Astrocyte of the spinal cord (primary cell): ENCODE data around the gene STPG1.
A peak's percentile ranks its signal among the peaks of the same experiment; 100 is the strongest.

Experiments
- DNase-seq: peaks from one replicate; pipeline ENCODE4 v3.0.0; 2011; ENCODE audit warnings: low read depth, low spot score
- H3K4me3 ChIP-seq: 2 replicates; pipeline ENCODE4 v1.5.1; 2011; ENCODE audit warnings: low read depth, mild to moderate bottlenecking, low read length, moderate library complexity
- in situ Hi-C: cut with HindIII; loops from 2 replicates; pipeline ENCODE4 v1.10.0; 2017; ENCODE audit warnings: low sequenced_read_pairs
- TF ChIP-seq, protein P1 (sequence below): IDR thresholded peaks from 2 replicates; pipeline ENCODE4 v1.5.1; 2012; ENCODE audit warnings: low read depth, mild to moderate bottlenecking, low read length, inconsistent platforms

The STPG1 gene

DNA sequence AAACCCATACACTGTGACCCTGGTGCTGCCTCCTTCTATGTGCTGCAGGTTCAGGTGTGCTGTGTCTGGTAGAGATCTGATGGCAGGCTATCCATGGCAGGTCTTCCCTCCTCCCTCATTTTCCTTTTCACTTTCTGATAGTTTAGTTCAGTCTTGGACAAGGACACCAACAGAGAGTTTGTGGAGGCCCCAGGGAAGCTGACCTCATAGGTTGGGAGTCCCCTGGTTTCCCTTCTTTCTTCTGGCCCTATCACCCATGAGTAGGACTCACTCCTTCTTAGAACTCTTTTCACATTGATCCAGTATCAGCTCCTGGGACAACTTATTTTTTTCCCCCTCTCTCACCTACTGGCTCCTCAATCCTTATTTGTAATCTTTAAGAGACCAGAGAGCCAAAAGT is 86.1 kb downstream of the STPG1 start:
- TF ChIP-seq, protein P1, sequence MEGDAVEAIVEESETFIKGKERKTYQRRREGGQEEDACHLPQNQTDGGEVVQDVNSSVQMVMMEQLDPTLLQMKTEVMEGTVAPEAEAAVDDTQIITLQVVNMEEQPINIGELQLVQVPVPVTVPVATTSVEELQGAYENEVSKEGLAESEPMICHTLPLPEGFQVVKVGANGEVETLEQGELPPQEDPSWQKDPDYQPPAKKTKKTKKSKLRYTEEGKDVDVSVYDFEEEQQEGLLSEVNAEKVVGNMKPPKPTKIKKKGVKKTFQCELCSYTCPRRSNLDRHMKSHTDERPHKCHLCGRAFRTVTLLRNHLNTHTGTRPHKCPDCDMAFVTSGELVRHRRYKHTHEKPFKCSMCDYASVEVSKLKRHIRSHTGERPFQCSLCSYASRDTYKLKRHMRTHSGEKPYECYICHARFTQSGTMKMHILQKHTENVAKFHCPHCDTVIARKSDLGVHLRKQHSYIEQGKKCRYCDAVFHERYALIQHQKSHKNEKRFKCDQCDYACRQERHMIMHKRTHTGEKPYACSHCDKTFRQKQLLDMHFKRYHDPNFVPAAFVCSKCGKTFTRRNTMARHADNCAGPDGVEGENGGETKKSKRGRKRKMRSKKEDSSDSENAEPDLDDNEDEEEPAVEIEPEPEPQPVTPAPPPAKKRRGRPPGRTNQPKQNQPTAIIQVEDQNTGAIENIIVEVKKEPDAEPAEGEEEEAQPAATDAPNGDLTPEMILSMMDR, result no peak
- DNase-seq, result no peak
- in situ Hi-C loops, result no loop called here
- no peak overlapping the region for H3K4me3 ChIP-seq

DNA sequence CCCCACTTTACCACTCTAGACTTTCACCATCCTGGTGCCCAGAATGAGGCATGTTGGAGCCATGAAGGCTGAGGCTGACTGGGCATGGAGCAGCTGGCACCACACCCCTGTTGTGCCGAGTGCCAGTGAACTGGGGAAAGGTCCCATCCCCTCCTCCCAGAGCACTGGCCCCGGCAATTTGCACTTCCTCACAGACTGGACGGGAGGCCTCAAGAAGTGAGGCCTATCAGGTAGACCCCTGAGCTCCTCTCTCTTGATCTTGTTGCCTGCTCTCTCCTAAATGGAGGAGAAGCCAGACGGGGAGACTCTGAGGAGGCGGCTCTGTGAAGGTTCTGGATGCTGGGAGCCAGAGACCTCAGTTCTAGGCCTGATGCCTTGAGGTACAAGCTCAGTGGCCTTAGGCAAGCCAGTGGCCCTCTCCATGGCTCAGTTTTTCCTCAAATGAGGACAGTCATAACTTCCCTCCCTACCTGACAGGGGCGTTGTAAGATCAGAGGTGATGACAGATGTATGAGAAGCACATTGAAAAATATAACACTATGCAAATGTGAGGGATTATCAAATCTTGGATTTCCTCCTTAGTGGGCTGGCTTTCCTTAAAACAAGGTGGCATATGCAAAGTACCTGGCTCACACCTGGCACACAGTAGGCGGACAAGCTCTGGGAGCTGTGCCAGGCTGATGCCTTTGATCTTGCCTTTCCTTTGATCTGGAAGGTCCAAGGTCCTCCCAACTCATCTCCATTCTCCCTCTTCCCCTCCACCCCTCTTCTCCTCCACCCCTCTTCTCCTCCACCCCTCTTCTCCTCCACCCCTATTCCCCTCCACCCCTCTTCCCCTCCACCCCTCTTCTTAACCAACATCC is 87.8 kb downstream of the STPG1 start:
- in situ Hi-C loops, result no loop called here
- no peak for DNase-seq
- TF ChIP-seq, protein P1, result no peak
- H3K4me3 ChIP-seq, result no peak overlapping the region

DNA sequence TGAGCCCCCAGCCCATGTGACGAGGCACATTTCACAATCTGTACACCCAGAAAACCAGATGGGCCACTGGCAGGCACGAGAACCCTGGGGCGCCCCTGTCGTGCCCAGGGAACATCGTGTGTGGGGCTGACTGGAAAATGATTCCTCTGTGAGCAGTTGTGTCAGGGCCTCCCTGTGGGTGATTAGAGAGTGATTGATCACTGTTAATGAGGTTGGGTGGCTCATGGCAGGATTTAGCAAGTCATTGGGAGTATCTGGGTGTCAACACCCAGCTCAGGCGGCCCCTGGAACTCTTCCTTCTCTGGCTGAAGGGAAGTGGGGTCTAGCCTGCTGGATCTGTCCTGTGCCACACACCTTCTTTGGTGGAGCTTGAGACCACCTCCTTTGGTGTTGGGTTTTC is 88.7 kb downstream of the STPG1 start:
- H3K4me3 ChIP-seq, result no peak overlapping the region
- in situ Hi-C loops, result no loop called here
- TF ChIP-seq, protein P1, result no peak
- no peak for DNase-seq

DNA sequence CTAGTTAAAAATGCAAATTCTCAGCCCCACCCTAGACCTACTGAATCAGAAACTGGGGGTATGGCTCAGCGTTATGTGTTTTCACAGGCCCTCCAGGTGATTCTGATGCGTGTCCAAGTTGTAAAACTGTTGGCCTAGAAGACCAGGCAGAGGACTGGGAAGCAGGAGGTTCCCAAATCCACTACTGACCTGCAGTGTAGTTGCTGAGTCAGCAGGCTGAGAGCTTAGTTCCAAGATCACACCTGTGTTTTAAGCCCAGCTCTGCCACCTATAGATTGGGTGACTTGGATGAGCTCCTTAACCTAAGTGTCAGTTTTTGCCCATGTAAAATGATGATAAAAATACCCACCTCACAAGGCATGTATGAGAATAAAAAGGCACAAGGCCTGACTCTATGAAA is 90.3 kb downstream of the STPG1 start:
- in situ Hi-C loops, result no loop called here
- no peak for DNase-seq
- no peak overlapping the region for H3K4me3 ChIP-seq
- TF ChIP-seq, protein P1, result no peak

DNA sequence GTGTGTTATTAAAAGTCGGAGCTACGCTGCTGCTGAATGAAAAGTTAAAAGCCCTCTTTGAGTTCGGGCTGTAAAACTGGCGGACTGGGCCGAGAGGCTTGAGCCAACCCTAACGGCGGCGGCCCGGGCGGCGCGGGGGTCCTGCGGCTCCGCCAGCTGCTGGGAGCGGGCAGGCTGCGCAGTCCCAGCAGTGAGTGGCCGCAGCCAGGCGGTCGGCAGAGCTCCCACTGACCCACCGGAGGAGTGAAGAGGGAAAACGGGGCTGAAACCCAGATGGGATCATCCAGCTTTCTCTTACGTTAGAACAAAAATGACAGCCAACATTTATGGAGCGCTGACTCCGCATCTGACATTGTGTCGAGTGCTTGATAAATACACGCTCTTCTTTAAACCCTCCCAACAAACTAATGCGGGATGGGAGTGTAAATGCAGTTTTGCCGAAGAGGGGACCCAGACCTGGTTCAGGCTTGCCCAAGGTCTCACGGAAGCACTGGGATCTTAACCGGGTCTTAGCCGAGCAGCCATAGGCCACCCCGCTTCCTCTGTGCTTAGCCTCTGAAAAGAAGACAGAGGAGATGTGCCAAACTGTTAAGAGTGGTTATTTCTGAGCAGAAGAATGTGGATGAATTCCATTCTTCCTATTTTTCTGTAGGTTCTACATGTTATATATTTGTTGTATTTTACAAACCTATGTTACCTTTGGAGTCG is 91.0 kb downstream of the STPG1 start:
- peak overlapping the region; percentile 30 for H3K4me3 ChIP-seq
- in situ Hi-C loops, result no loop called here
- no peak for DNase-seq
- TF ChIP-seq, protein P1, result no peak

DNA sequence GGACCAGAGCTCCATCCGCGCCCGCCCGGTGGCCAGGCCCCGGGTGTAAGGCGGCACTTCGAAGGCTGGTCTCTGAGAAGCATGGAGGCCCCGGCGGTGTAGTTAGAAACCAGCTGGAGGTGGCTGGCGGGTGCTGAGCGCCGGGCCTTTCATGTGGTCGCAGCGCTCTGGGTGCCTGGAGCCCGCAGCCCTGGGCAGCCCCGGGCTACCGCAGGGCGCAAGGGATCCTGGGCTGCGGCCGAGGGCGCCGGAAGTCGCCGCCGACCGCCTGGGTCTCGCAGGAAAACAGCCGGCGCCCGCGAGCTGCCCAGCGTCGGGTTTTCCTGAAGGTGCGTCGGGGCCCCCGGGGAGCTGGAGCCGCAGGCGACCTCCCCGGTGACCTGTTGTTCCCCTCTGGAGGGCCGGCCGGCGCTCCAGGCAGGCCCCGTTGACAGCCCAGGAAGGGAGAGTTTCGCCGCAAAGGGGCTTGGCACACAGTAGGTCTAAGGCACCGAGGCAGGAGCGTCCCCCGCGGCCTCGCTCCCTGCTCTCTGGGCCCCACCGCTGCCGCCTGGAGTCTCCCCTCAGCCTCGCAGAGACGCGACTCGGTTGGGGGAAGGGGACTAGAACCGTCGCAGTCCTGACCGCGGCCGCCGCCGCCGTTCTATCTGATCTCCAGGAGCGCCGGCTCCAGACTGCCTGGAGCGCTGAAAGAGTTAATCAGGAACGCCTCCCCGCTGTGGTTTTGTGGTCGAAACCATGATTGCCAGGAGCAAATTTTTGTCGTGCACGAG is 91.7 kb downstream of the STPG1 start:
- H3K4me3 ChIP-seq, result peak overlapping the region; percentile 30
- TF ChIP-seq, protein P1, result no peak
- DNase-seq, result peak; percentile 90
- in situ Hi-C loops, result no loop called here
